ENCODE measurements around the gene PKD2.

DNA sequence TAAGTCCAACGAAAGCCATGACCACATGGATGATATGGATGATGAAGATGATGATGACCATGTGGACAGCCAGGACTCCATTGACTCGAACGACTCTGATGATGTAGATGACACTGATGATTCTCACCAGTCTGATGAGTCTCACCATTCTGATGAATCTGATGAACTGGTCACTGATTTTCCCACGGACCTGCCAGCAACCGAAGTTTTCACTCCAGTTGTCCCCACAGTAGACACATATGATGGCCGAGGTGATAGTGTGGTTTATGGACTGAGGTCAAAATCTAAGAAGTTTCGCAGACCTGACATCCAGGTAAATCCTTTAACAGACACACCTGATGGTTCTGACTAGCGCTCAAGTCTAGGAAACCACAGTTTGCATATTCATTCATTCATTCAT lies 25.9 kb upstream of the PKD2 start:
- no peak for TF ChIP-seq CTCF (IDR thresholded peaks at IDR 0.05)
- no peak for TF ChIP-seq POLR2A (IDR thresholded peaks at IDR 0.05)
- no peak for TF ChIP-seq POLR2AphosphoS5 (IDR thresholded peaks at IDR 0.05)
- TF ChIP-seq EP300 (IDR thresholded peaks at IDR 0.05) = no peak
